COLO668 (cell line): ENCODE results near the gene MAPK12.
A peak's percentile ranks its signal among the peaks of the same experiment; 100 is the strongest.
"Not testable (repeated sequence)": the region's sequence is repeated elsewhere in the genome, so short reads cannot be mapped to it uniquely, and the experiment has no call there.

Source experiments
- DNase-seq: peaks from one replicate; lab custom pipeline; 2025; ENCODE audit not compliant: unreplicated experiment; lab: John Stamatoyannopoulos, UW

MAPK12 gene

GRCh38 chr22:50282361-50283155 lies 21.1 kb upstream of the MAPK12 start:
- DNase-seq, result peak; percentile 29

DNA sequence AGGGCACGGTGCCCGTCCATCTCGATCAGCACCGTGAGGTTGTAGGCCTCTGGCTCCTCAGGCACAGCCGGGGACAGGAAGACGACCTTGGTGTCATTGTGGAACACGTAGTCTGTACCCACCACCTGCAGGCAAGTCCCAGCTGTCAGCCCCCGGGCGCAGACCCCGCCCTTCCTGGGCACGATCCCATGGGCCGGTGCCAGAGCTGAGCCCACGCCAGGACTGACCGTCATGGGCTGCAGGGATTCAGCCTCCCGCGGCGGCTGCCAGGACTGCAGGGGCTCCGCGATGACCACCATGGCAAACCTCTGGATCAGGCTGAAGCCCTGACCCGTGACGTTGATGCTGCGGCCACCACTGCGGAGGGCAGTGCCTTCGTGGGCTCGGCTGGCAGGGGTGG lies 20.5 kb upstream of the MAPK12 start:
- no peak for DNase-seq

DNA sequence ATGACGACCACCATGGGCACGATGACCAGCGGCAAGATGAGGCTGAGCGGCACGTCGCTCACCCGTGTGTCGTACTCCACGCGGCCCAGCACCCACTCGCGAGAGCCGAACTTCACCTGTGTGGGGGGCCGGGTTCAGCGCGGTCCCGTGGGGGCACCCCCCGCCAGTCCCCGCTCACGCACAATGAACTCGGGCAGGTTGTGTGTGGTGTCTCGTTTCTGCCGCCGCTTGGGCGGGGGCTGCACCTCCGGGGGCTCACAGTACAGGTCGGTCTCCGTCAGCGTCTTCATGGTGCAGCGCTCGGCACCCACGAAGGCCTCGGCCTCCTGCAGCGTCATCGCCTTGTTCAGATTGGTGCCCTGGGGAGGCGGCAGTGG lies 19.9 kb upstream of the MAPK12 start:
- DNase-seq, result no peak

GRCh38 chr22:50280708-50281383 lies 19.4 kb upstream of the MAPK12 start:
- no peak for DNase-seq

DNA sequence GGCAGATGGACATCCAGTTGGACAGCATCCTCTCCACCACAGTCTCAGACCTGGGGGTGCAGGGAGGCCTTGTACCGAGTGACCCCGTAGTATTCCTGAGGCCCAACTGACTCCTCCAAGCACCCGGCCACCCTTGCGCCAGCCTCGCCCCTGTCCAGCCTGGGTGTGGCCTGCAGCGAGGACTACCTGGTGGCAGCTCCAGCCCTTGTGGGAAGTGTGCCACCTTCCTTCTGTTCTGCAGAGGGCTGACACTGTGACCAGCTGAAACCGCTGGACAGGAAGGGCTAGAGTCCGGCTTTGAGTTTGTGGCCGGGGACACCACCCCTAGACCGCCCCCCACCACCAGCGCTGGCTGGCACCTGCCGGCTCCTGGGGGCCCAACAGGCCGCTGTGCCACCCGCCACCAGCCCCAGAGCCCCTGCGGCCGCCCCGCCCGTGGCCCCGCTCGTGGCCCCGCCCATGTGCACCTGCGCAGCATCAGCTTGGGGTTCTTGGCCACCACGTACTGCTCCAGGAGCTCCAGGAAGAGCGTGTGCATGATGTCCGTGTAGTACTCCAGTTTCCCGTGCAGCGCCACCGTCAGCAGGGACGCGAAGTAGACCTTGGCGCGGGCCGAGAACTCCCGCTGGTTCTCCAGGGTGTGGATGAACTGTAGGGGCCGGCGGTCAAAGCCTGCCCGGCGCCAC lies 18.7 kb upstream of the MAPK12 start:
- DNase-seq, result no peak

DNA sequence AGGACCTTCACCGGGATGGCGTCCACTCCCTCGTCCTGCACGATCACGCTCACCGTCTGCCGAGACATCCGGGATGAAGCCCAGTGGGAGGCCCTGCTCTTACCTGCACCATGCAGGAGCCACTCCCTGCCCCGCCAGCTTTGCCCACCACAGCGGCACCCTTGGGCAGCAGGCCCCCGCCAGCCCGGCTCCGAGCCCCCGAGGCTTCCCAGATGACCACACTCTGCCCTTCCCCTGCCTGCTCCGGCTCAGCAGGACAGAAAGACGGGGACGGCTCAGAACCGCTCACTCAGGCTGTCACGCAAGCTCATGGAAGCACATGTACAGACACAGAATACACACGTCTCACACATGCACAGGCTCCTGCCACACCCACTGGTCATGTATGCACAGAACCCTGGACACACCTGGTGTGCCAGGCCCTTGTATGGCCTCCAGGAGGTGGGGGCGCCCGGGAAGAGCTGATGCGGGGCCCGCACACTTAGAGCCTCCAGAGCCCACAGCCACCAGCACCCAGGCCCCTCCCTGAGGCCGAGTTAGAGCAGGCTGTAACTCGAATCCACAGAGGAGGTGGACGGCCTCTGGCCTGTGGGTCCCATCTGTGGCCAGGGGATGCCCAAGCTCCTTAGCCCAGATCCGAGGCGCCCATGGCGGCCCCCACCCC lies 17.6 kb upstream of the MAPK12 start:
- no peak for DNase-seq

DNA sequence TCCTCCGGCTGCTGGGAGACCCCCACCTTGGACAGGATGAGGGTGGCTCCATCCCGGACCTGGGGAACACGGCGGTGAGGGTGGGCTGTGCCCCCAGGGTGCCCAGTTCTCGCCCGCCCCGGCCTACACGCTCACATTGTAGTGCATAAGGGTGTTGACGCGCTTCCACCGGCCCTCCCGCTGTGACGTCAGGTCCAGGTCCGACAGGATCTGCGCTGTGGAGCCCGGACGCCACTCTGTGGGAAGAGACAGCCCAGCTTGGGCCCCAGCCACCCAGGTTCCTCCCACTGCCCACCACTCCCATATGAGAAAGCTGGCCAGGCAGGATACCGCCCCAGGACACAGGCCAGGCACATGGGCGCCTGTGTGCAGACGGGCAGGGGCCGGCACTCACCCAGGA lies 17.0 kb upstream of the MAPK12 start:
- no peak for DNase-seq

GRCh38 chr22:50277761-50278160 lies 16.3 kb upstream of the MAPK12 start:
- DNase-seq, result peak; percentile 5

GRCh38 chr22:50276143-50276542 lies 14.7 kb upstream of the MAPK12 start:
- peak; percentile 48 for DNase-seq

- no peak for DNase-seq
Measured at GRCh38 chr22:50275181-50276055, 13.9 kb upstream of the MAPK12 start.

- DNase-seq, result no peak
Measured at GRCh38 chr22:50274771-50275170, 13.3 kb upstream of the MAPK12 start.

DNA sequence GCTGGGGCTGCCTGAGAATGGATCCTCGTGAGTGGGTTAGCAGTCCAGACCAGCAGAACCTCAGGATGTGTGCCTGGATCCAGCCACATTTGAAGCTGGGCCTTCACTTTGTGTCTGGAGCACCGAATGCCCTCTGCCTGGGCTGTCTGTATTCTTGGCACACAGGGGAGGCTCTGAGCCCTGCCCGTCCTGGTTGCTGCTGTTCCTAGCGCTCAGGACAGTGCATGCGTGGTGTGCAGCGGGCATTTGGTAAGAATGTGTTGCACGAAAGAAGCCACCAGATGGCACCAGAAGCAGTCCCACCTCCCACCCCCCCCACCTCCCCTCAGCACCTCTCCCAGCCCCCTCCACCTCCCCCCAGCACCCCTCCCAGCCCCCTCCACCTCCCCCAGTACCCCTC lies 12.8 kb upstream of the MAPK12 start:
- peak; percentile 46 for DNase-seq

DNA sequence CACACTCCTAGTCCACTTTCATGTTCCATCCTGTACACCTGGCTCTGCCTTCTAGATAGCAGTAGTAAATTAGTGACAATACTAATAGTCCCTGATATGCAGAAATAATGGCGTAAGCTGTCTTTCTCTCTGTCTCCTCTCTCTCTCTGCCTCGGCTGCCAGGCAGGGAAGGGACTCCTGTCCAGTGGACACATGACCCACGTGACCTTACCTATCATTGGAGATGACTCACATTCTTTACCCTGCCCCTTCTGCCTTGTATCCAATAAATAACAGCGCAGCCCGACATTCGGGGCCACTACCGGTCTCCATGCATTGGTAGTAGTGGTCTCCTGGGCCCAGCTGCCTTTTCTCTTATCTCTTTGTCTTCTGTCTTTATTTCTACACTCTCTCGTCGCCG lies 12.3 kb upstream of the MAPK12 start:
- not testable (repeated sequence) for DNase-seq

DNA sequence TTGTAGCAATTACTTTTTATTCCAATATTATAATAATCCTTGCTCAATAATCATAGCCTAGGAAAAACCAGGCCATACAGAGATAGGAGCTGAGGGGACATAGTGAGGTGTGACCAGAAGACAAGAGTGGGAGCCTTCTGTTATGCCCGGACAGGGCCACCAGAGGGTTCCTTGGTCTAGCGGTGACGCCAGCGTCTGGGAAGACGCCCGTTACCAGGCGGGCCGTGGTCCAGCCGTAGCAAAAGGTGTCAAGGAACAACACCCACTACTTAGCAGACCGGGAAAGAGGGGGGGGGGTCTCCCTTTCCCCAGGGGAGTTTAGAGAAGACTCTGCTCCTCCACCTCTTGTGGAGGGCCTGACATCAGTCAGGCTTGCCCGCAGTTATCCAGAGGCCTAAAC lies 11.9 kb upstream of the MAPK12 start:
- DNase-seq, result not testable (repeated sequence)

DNA sequence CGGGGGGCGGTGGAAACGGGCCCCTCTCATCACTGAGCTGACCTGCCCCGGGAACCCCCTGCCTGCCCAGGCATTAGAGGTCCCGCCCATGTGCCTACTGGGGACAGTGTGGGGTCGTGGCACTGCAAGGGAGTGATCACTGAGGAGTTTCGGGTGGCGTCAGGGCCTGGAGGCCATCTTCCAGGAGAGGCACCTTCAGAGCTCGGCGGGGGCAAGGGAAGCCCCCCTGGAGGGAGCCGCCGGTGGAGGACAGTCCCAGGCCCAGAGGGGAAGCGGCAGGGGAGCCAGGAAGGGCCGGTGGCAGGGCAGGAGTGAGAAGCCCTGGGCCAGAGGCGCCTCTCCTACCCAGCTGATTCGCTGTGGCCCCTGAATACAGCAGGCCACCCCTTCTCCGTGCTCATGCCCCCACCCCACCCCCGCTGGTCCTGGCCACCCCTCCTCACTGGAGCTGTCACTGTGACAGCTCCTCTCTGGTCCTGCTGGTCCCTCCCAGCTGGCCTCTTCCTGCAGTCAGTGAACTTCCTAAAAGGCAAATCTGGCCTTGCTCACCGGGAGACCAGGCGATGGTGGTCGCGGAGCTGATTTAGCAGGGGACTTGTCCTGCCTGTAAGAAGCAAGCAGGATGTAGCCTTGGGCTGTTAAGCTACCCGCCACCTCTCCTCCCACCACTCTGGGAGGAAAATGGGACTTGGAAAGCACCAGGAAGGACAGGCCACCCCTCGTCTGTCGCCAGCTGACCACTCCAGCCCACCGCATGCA lies 10.7 kb upstream of the MAPK12 start:
- peak; percentile 11 for DNase-seq

GRCh38 chr22:50271519-50271970 lies 10.1 kb upstream of the MAPK12 start:
- peak; percentile 90 for DNase-seq

- peak; percentile 38 for DNase-seq
Measured at GRCh38 chr22:50270666-50271394, 9.3 kb upstream of the MAPK12 start.

DNA sequence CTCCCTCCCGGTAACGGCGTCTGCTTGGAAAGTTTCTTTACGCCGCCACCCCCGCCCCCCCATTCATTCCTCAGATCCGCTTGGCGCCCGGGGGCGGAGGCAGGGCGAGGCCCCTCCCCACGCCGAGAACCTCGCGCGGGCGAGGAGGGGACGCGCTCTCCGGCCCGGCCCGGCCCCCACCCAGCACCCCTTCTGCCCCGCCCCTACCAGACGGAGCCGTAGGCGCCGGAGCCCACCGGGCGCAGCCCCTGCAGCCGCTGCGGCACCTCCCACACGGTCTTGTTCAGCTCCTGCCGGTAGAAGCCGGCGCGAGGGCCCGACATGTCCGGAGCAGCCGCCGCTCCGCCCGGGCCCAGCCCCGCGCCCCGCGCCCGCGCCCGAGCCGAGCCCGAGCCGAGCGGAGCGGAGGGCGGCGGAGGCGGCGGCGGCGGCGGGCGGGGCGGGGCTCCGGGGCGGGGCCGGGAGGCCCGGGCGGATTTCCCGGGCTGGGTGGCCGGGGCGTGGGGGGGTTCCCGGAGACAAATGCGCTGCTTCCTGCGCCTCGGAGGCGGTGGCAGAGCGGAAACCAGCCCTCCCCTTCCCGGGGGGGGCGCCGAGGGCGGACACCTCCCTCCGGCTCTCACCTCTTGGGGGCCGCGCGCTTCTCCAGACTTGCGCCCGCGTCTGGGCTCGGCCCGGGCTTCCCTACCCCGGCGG lies 8.6 kb upstream of the MAPK12 start, which contains the start of gene MAPK11:
Gene MAPK11, minus strand, starts transcription at position 411 of the 696 bp plus-strand sequence. Its CDS starts 88 bp downstream, at position 323.
- peak; percentile 62 for DNase-seq
